Measurements from ENCODE around the gene C1QTNF1. TPM values are rescaled to one million over a fixed set of nuclear protein-coding genes. Genes with fewer than 3 reads are reported as not detected.

C1QTNF1 gene
- total RNA-seq, 2 experiments from 2014 or later, result 0.13 to 0.14 TPM

- intact Hi-C loops (cut with micrococcal nuclease), result no loop called here
Measured at GRCh38 chr17:79066963-79067362, 43.0 kb downstream of the C1QTNF1 start.

GRCh38 chr17:79070266-79070880 is 46.4 kb downstream of the C1QTNF1 start:
- ATAC-seq (no peak), DNase-seq (no peak)
- ChIA-PET POLR2A (no interaction called here), CTCF (interaction anchor here (1.1 kb wide), 1 partner anchor 12 kb away, joined by 7 read pairs; no protein-coding TSS in a partner anchor)
- Mint-ChIP-seq H3K4me1 (ENCODE audit: low read depth) (peaks cover 5% of the 10 kb centered on the region), H3K9me3 (no peaks in the 10 kb centered on the region), H3K4me3 (no peak overlapping the region), H3K36me3 (ENCODE audit: low read depth) (no peaks in the 10 kb centered on the region), H3K27ac (no peak overlapping the region), H3K27me3 (no peaks in the 10 kb centered on the region)
- intact Hi-C loops (cut with micrococcal nuclease), result no loop called here
- TF ChIP-seq CTCF (IDR thresholded peaks at IDR 0.05), result no peak

More at GRCh38 chr17:79066963-79067362, 43.0 kb downstream of the C1QTNF1 start:
- Mint-ChIP-seq H3K4me1 (ENCODE audit: low read depth) (peaks cover 5% of the 10 kb centered on the region), H3K27me3 (no peaks in the 10 kb centered on the region), H3K9me3 (no peaks in the 10 kb centered on the region), H3K27ac (no peak overlapping the region), H3K36me3 (ENCODE audit: low read depth) (no peaks in the 10 kb centered on the region), H3K4me3 (no peak overlapping the region)
- DNase-seq (no peak), ATAC-seq (no peak)
- ChIA-PET POLR2A (interaction anchor here (1.3 kb wide), 1 partner anchor 27 kb away, joined by 4 read pairs; no protein-coding TSS in a partner anchor), CTCF (interaction anchor here (0.6 to 2.5 kb wide), 8 partner anchors 16 to 334 kb away, joined by 3 to 14 read pairs (median 3); no protein-coding TSS in a partner anchor)
- TF ChIP-seq CTCF (IDR thresholded peaks at IDR 0.05), result no peak

DNA sequence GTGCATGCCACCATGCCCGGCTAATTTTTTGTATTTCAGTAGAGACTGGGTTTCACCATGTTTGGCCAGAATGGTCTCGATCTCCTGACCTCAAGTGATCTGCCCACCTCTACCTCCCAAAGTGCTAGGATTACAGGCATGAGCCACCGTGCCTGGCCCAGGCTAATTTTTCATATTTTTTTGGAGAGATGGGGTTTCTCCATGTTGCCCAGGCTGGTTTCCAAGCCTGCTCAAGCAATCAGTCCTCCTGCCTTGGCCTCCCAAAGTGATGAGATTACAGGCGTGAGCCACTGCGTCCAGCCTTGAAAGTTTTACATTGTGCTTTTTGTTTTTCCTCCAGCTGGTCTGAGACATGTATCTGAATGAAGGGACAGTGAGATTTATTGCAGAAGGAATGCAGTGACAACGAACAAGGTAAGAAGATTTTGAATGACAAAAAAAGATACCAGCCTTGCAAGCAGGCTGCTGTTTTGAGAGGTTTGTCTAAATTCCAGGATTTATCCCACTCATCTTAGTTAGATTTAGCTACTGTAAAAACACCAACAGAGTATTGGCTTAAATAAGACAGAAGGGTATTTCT is 47.3 kb downstream of the C1QTNF1 start:
- Mint-ChIP-seq H3K4me1 (ENCODE audit: low read depth) (peaks cover 12% of the 10 kb centered on the region), H3K36me3 (ENCODE audit: low read depth) (no peaks in the 10 kb centered on the region), H3K27me3 (no peaks in the 10 kb centered on the region), H3K27ac (no peak overlapping the region), H3K4me3 (no peak overlapping the region), H3K9me3 (no peaks in the 10 kb centered on the region)
- POLR2A ChIA-PET, result no interaction called here
- ATAC-seq, result no peak
- TF ChIP-seq CTCF (IDR thresholded peaks at IDR 0.05), result no peak
- CTCF ChIA-PET, result interaction anchor here (1.2 to 1.7 kb wide), 5 partner anchors 9 to 321 kb away, joined by 3 to 7 read pairs (median 3); no protein-coding TSS in a partner anchor
- intact Hi-C loops (cut with micrococcal nuclease), result no loop called here
- no peak for DNase-seq

DNA sequence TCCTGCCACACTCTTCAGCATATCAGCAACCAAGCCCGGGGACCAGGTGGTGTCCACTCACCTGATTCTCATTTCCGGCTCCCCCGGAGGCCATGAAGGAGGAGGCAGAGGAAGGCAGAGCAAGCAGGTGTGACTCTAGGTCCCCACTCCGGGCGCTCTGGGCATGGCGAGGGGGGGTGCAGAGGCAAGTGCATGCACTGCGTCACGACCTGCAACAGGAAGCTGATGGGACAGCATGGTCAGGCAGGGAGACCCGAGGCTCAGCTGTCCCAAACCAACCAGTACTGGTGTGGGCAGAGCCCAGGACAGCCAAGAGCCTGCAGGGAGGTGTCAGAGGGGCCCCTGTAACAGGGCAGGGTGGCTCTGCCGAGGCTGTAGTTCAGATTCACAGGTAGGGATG is 48.6 kb downstream of the C1QTNF1 start:
- no peak overlapping the region for H3K27ac Mint-ChIP-seq
- TF ChIP-seq CTCF (IDR thresholded peaks at IDR 0.05), result no peak
- no peaks in the 10 kb centered on the region for H3K36me3 Mint-ChIP-seq (ENCODE audit: low read depth)
- no peaks in the 10 kb centered on the region for H3K9me3 Mint-ChIP-seq
- H3K27me3 Mint-ChIP-seq, result no peaks in the 10 kb centered on the region
- H3K4me3 Mint-ChIP-seq, result no peak overlapping the region
- POLR2A ChIA-PET, result no interaction called here
- CTCF ChIA-PET, result interaction anchor here (1.0 to 2.8 kb wide), 6 partner anchors 10 to 328 kb away, joined by 3 to 10 read pairs (median 4); no protein-coding TSS in a partner anchor
- intact Hi-C loops (cut with micrococcal nuclease), result no loop called here
- peaks cover 15% of the 10 kb centered on the region for H3K4me1 Mint-ChIP-seq (ENCODE audit: low read depth)
- no peak for ATAC-seq
- no peak for DNase-seq

All from activated CD8-positive, alpha-beta T cell treated with anti-CD3 and anti-CD28 coated beads for 36 hours (primary cell).